ENCODE measurements around the gene ARRDC3. TPM values are rescaled to one million over a fixed set of nuclear protein-coding genes. Genes with fewer than 3 reads are reported as not detected.
A peak's percentile ranks its signal among the peaks of the same experiment; 100 is the strongest.
"Not testable (repeated sequence)": the region's sequence is repeated elsewhere in the genome, so short reads cannot be mapped to it uniquely, and the experiment has no call there.

Gene ARRDC3
- total RNA-seq, 1 experiment from 2014 or later: 17.6 TPM

DNA sequence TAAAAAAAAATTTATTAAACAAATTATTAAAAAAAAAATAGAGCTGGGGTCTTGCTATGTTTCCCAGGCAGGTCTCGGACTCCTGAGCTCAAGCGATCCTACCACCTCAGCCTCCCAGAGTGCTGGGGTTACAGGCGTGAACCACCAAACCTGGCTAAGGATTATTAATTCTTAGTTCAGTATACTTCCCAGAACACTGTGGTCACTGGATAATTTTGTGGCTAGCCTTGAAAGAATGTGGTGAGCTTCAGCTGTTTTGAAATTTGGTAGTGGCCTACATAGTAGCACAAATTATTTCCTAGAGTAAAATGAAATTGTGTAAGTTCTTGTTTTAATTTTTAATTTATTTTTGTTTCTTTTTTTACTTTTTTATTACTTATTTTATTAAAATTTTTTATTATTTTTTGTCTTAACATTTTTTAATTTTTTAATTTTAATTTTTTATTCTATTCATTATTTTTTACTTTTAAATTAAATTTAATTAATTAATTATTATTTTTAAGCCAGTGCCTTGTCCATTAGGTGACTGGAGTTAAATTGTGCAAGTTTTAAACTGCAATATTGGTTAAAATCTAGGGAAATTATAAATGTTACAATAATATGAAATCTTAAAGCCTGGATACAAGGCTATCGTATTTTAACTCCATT lies 23.0 kb downstream of the ARRDC3 start:
- DNase-seq (ENCODE audit: low spot score): no peak

DNA sequence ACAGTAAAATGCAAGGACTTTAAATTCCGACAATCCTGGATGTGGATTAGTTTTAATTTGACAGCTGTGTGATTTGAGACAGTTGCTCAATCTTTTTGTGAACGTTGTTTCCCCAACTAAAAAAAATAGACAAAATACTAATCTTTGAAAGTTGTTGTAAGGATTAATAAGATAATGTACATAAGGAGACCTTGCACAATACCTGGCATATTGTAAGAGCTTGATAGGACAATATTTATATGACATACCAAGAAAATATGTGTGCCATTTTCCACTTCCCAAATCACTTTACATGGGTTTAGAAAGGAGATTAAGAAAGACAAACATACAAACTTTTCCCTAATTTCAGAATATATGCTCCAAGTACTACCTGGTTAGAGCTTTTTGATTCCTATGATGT lies 25.3 kb downstream of the ARRDC3 start:
- DNase-seq (ENCODE audit: low spot score): no peak

DNA sequence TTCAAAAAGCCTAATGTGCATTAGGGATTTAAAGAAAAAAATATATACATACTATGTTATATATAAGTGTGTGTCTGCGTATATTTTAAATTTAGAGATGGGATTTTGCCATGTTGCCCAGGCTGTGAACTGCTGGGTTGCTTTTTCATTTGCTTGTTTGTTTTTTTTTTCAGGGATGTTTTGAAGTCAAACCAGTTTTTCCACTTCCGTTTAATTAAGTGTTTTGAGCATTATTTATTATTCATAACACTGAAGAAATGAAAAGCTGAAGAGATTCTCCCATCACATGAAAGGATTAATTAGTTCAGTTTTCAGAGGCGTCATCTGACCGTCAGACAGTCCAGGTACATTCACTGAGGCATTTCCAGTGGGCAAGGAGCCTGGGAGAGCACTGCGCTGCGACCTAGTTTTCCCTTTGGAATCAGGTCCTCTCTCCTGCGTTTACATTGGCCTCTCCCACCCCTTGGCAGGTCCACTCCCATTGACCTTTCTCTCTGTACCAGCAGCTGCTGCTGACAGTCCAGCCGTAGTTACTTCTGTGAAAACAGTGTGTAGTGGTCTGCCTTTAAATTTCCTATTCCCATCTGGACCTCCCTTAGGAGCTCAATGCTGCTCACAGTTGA lies 26.0 kb downstream of the ARRDC3 start:
- DNase-seq (ENCODE audit: low spot score): no peak

DNA sequence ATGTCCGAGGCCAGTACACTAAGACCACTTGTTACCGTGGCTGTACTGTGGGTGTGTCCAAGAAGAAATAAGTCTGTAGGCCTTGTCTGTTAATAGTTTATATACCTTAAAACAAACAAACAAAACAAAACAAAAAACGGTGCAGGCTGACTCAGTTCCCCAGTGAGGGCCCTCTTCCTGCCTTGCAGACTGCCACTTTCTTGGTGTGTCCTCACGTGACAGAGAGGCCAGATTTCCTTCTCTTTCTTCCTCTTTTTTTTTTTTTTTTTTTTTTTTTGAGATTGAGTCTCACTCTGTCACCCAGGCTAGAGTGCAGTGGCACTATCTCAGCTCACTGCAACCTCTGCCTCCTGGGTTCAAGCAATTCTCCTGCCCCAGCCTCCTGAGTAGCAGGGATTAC lies 28.2 kb downstream of the ARRDC3 start:
- not testable (repeated sequence) for DNase-seq (ENCODE audit: low spot score)

DNA sequence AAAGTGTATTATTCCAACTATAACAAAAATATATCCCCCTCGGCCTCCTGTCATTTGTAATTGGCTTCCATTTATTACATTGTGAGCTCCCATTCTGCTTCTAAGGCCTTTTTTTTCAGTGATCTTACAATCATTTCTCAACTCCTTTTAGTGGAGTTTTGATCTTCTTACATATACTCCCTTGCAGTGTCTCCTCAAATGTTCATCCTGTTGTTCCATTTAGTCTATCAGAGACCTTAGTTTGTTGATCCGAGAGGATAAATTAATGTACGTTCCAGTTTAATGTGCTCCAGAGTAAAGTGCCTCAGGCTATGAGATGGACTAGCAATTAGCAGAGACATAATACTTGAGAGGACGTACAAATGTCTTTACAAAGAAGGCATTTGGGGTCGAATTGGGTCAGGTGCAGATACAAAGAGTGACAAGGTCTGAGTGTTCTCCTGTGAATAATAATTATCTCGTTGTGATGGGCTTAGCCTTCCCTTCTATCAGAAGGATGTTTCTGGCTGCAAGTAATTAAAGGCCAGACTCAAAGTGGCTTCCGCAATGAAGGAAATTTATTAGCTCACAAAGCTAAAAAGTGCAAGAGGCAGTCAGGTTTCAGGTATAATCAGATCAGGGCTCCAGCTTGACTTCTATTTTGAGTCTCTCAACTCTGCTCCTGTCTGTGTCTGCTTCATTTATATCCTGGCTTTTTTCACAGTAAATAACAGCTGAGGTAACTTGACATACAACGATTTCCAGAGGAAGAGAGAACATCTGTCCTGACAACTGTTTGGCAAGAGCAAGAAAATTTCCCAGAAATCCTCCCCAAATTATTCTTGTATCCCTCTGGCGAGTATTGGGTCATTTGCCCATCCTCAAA lies 30.1 kb downstream of the ARRDC3 start:
- DNase-seq (ENCODE audit: low spot score): no peak

DNA sequence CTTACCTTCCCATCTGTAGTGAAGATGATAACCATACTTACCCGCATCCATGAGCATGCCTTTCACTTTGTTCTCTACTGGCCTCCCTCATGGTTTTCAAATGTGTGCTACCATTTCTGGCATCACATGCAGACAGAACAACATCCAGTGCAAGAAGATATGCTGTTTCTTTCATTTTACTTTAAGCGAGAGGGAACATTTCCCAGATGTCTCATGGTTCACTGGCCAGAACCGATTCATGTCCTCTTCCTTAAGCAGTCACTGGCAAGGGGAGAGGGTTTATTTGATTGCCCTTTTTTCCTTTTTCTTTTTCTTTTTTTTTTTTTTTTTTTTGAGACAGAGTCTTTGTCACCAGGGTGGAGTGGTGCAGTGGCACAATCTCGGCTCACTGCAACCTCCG lies 37.7 kb downstream of the ARRDC3 start:
- DNase-seq (ENCODE audit: low spot score): no peak

DNA sequence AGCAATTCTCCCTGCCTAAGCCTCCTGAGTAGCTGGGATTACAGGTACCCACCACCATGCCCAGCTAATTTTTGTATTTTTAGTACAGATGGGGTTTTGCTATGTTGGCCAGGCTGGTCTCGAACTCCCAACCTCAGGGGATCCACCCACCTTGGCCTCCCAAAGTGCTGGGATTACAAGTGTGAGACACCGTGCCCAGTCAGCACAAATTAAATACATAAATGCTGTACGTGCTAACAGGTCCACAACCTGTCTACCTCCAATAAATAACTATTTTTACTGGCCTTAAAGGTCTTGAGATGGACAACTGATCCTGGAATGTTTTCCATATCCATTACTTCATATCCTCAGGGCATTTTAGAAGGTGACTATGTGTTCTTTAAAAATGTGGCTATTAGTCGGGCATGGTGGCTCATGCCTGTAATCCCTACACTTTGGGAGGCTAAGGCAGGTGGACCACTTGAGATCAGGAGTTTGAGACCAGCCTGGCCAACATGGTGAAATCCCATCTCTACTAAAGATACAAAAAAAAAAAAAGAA lies 38.4 kb downstream of the ARRDC3 start:
- not testable (repeated sequence) for DNase-seq (ENCODE audit: low spot score)

DNA sequence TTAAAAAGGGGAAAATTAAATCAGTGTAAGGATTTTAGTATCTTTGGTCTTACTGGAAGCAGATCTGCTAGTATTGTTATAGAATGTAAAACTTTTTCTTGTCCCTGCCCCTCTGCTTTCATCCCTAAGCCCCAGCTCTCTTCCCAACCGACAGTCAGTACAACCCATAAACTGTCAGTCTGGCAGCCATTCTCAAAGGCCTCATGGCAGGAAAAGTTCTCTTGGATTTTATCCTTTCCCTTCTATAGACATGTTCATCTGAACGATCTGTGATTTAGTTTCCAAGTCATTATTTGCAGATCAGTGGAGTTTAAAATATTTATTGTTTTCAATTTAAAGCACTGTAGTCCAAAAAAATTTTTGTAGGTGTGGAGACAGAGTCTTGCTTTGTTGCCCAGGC lies 39.2 kb downstream of the ARRDC3 start:
- no peak for DNase-seq (ENCODE audit: low spot score)

DNA sequence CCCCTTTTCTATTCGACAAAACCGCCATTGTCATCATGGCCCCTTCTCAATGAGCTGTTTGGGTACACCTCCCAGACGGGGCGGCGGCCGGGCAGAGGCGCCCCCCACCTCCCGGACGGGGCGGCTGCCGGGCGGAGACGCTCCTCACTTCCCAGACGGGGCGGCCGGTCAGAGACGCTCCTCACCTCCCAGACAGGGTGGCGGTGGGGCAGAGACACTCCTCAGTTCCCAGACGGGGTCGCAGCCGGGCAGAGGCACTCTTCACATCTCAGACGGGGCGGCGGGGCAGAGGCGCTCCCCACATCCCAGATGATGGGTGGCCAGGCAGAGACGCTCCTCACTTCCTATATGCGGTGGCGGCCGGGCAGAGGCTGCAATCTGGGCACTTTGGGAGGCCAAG lies 40.2 kb downstream of the ARRDC3 start:
- not testable (repeated sequence) for DNase-seq (ENCODE audit: low spot score)

DNA sequence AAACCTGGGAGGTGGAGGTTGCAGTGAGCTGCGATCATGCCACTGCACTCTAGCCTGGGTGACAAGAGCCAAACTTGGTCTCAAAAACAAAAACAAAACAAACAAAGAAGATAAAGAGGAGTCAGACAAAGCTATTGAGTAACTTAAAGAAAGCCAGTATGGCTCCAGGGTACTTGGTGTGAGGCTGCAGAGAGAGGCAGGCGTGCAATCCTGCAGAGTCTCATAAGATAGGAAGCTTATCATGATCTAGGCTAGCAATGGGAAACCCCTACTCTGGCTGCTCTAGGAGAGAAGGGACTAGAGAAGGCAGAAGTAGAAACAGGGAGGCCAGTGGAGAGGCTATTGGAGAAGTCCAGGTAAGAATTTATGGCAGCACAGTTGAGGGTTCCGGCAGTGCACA lies 42.0 kb downstream of the ARRDC3 start:
- no peak for DNase-seq (ENCODE audit: low spot score)

DNA sequence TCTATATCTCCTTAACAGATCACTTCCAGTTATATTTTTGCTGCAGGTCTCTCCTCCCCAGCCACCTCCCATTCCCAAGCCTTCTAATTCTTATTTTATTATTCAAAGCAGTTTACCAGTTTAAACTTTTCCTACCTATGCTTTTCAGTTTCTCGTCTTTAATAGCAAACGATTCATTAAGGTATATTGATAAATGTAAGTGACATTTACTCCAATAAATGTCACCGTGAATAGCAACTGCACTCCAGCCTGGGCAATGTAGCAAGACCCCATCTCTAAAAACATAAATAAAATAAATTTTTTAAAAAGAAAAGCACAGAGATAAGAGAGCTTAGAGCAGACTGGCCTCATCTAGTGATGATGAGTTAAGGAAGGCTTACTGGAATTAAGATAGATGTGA lies 42.6 kb downstream of the ARRDC3 start:
- no peak for DNase-seq (ENCODE audit: low spot score)

DNA sequence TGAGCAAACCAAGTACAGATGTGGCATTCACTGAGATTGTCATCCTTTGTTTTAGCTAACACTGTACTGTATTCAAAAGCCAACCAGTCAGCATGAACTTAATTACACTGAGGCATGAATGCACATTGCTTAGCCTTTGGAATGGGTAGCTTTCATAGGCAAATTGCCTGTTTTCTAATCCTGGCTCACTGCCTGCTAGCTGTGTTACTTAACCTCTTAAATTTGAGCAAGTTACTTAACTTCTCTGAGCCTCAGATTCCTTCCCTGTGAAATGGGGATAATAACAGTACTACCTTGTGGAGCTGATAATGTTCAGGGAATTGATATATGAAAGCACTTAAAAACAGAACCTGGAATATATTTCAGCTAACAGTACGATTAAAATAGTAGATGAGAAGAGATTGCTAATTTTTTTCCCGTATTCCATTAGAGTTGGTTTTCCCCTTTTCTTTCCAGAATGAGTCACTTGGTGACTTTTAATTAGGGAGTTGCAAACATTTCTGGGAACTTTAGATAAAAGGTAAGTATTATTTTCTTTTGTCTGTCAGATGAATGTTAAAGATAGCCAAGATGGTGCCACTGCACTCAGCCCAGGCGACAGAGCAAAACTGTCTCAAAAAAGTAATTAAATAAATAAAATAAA lies 43.9 kb downstream of the ARRDC3 start:
- DNase-seq (ENCODE audit: low spot score): peak; percentile 60

DNA sequence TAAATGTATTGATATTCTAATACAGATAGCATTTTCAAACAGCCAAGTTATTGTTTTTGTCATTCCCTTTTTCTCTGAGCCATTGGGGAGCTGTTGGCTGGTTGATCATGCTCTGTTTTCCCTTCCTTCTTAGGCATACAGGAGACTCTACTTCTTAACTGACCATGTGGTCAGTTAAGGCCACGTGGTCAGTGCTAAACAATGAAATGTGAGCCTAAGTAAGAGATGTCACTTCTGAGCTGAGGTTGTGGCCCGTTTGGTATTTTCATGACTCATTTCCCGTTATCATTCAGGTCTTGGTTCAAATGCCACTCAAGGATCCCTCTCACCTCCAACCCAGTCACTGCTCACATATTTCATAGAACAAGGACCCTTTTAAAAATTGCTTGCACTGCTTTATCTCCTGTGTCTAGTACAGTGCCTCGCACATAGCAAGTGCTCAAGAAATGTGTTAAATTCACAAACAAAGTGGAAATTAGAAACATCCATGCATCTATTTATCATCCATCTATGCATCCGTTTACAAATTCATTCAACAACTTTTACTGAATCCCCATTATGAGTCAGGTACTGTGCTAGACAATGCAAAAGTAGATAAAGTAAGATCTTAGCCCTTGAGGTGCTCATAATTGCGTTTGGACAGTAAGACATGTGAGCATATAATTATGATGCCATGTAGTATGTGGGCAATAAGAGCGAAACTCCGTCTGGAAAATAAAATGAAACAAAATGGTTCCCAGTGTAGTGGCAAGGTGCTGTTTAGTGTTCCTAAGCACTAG lies 50.7 kb downstream of the ARRDC3 start:
- DNase-seq (ENCODE audit: low spot score): peak; percentile 94

DNA sequence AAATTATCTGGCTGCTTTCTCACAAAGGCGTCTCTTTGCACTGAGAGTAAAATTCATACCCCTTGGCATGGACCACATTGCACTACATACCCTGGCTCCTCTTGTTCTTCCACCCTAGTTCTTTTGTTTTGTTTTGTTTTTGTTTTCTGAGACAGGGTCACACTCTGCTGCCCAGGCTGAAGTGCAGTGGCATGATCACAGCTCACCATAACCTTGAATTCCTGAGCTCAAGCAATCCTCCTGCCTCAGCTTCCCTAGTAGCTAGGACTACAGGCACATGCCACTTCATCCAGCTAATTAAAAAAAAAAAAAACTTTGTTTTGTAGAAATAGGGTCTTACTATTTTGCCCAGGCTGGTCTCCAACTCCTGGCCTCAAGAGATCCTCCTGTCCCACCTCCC lies 51.4 kb downstream of the ARRDC3 start:
- no peak for DNase-seq (ENCODE audit: low spot score)

DNA sequence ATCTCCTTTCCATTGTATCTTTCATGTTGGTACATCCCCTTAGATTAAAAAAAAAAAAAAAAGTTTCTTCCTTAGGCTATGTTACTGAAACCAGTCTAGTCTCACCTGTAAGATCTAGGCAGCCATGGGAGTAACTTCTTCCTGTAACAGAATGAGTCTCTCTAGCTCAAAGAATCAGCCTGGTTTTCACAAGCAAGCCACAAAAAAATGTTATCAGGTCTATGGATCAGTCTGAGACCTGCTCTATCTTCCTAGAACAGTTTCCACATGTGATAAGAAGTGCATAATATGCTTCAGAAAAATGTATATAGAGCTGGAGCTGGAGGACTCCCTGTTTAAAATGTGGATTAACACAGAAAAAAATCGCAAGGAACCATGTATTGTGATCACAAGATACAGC lies 53.8 kb downstream of the ARRDC3 start:
- no peak for DNase-seq (ENCODE audit: low spot score)

DNA sequence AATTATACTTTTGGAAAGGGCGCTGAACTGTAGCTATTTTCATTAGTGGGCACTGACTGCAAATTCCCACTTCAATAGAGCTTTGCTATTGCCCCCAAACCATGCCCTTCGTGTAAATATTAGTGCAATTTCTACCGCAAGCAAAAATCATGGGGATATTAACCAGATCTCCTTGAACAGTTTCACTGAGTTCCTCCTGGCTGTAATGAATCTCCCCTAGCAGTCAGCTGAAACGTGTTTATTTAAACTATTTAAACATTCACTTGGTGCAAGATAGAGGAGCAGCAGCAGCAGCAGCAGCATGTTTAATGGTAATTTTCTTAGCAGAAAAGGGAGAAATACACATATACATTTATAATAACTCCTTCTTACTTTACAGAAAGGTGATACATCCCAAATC lies 54.4 kb downstream of the ARRDC3 start:
- no peak for DNase-seq (ENCODE audit: low spot score)

DNA sequence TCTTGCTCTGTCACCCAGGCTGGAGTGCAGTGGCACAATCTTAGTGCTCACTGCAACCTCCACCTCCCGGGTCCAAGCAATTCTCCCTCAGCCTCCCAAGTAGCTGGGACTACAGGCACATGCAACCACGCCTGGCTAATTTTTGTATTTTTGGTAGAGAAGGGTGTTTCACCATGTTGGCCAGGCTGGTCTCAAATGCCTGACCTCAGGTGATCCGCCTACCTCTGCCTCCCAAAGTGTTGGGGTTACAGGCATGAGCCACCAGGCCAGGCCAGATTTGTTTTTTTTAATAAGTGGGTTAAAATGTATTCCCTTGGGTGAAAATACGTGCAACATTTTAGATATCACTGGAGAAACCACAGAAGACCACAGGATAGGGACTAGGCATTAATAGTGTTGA lies 60.1 kb downstream of the ARRDC3 start:
- DNase-seq (ENCODE audit: low spot score): not testable (repeated sequence)

DNA sequence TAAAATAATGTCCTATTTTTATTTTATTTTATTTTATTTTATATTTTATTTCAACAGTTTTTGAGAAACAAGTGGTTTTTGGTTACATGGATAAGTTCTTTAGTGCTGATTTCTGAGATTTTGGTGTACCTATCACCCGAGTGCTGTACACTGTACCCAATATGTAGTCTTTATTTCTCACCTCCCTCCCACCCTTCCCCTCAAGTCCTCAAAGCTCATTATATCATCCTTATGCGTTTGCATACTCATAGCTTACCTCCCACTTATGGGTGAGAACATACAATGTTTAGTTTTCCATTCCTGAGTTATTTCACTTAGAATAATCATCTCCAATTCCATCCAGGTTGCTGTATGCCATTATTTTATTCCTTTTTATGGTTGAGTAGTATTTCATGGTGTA lies 63.5 kb downstream of the ARRDC3 start:
- no peak for DNase-seq (ENCODE audit: low spot score)

DNA sequence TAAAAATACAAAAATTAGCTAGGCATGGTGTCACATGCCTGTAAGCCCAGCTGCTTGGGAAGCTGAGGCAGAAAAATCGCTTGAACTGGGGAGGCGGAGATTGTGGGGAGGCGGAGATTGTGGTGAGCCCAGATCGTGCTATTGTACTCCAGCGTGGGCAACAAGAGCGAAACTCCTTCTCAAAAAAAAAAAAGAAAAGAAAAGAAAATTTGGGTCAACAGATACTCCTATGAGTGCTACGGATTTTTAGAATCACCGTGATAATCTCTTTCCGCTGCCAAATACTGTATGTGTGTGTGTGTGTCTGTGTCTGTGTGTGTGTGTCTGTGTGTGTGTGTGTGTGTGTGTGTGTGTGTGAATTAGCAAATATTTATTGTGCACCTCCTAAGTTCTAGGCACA lies 64.4 kb downstream of the ARRDC3 start:
- DNase-seq (ENCODE audit: low spot score): no peak

Data from A172 (cell line).